Measurements from ENCODE around the gene EIF4A2. TPM values are rescaled to one million over a fixed set of nuclear protein-coding genes. Genes with fewer than 3 reads are reported as not detected.

EIF4A2 gene
- total RNA-seq, 6 donors from 2014 or later, result 215 to 409 (median 290) TPM

- Histone ChIP-seq H3K36me3 (no peaks in the 10 kb centered on the region), H3K4me1 (peaks cover 0 to 4% (median 0%) of the 10 kb centered on the region in 4 donors), H3K27me3 (no peaks in the 10 kb centered on the region), H3K4me3 (no peak overlapping the region), H3K9me3 (no peaks in the 10 kb centered on the region), H3K27ac (no peak overlapping the region)
- 82 to 87% methylated on average over 8 of the region's 8 CpGs for WGBS, 2 donors
- DNase-seq (no peak), ATAC-seq (ENCODE audit: low FRiP score in 2 of 2) (no peak)
- TF ChIP-seq EP300 (IDR thresholded peaks at IDR 0.05), result no peak
- no peak for TF ChIP-seq POLR2A (IDR thresholded peaks at IDR 0.05)
- no peak for TF ChIP-seq CTCF (IDR thresholded peaks at IDR 0.05)
- TF ChIP-seq POLR2AphosphoS5 (IDR thresholded peaks at IDR 0.05), result no peak
Measured at GRCh38 chr3:186757686-186758220, 25.6 kb upstream of the EIF4A2 start.

GRCh38 chr3:186759231-186759930 is 24.0 kb upstream of the EIF4A2 start:
- H3K36me3 ChIP-seq, result no peaks in the 10 kb centered on the region
- no peaks in the 10 kb centered on the region for H3K4me1 ChIP-seq
- H3K9me3 ChIP-seq, result no peaks in the 10 kb centered on the region
- ATAC-seq (ENCODE audit: low FRiP score in 2 of 2) (no peak), DNase-seq (no peak)
- no peaks in the 10 kb centered on the region for H3K27me3 ChIP-seq
- WGBS, 2 donors, result 78 to 81% methylated on average over 11 of the region's 11 CpGs
- H3K27ac ChIP-seq, result no peak overlapping the region
- H3K4me3 ChIP-seq, result no peak overlapping the region
- no peak for TF ChIP-seq CTCF (IDR thresholded peaks at IDR 0.05)
- TF ChIP-seq POLR2AphosphoS5 (IDR thresholded peaks at IDR 0.05), result no peak
- no peak for TF ChIP-seq POLR2A (IDR thresholded peaks at IDR 0.05)
- no peak for TF ChIP-seq EP300 (IDR thresholded peaks at IDR 0.05)

- Histone ChIP-seq H3K27ac (no peak overlapping the region), H3K27me3 (no peaks in the 10 kb centered on the region), H3K36me3 (no peaks in the 10 kb centered on the region), H3K4me3 (no peak overlapping the region), H3K9me3 (no peaks in the 10 kb centered on the region), H3K4me1 (no peaks in the 10 kb centered on the region)
- no peak for DNase-seq
- 93 to 97% methylated on average over 10 of the region's 10 CpGs for WGBS, 2 donors
- ATAC-seq (ENCODE audit: low FRiP score in 2 of 2), result no peak
- TF ChIP-seq CTCF (IDR thresholded peaks at IDR 0.05) (no peak), EP300 (IDR thresholded peaks at IDR 0.05) (no peak), POLR2A (IDR thresholded peaks at IDR 0.05) (no peak), POLR2AphosphoS5 (IDR thresholded peaks at IDR 0.05) (no peak)
Measured at GRCh38 chr3:186760141-186760833, 23.1 kb upstream of the EIF4A2 start.

- no peaks in the 10 kb centered on the region for H3K27me3 ChIP-seq
- ATAC-seq (ENCODE audit: low FRiP score in 2 of 2) (no peak), DNase-seq (no peak)
- H3K4me3 ChIP-seq, result no peak overlapping the region
- H3K27ac ChIP-seq, result no peak overlapping the region
- no peaks in the 10 kb centered on the region for H3K4me1 ChIP-seq
- TF ChIP-seq POLR2AphosphoS5 (IDR thresholded peaks at IDR 0.05) (no peak), POLR2A (IDR thresholded peaks at IDR 0.05) (no peak), CTCF (IDR thresholded peaks at IDR 0.05) (no peak), EP300 (IDR thresholded peaks at IDR 0.05) (no peak)
- WGBS, 2 donors, result 94 to 95% methylated on average over 8 of the region's 8 CpGs
- no peaks in the 10 kb centered on the region for H3K9me3 ChIP-seq
- no peaks in the 10 kb centered on the region for H3K36me3 ChIP-seq
Measured at GRCh38 chr3:186760897-186761447, 22.4 kb upstream of the EIF4A2 start.
